SK-N-SH (cell line): ENCODE measurements around the gene KCNF1. TPM values are rescaled to one million over a fixed set of nuclear protein-coding genes. Genes with fewer than 3 reads are reported as not detected.

Experiments
- CTCF ChIA-PET: fragments of 300-600, 350-600 bp; formaldehyde crosslinking; extraction: SDS; loops from one replicate; lab custom pipeline; 2021; lab: Yijun Ruan, JAX
- POLR2A ChIA-PET: fragments of 350-600 bp; sonication (Branson Sonifier 250); formaldehyde crosslinking; extraction: SDS; loops from one replicate; lab custom pipeline; 2020; ENCODE audit warnings: antibody characterized with exemption, inconsistent platforms; lab: Yijun Ruan, JAX
- DNase-seq: peaks from one replicate; pipeline ENCODE4 v3.0.0; 2012
- H2AFZ ChIP-seq: fragments of 200-600 bp; sonication (generic); 2 replicates; pipeline ENCODE4 v1.8.1; 2016; ENCODE audit warnings: antibody characterized with exemption, mild to moderate bottlenecking, low read depth
- H3F3A ChIP-seq: fragments of 200-600 bp; sonication (generic); replicated peaks from 2 replicates; pipeline ENCODE3; 2016; ENCODE audit warnings: antibody characterized with exemption, mild to moderate bottlenecking; ENCODE audit not compliant: insufficient read depth
- H3K27ac ChIP-seq, 2 experiments: fragments of 200-500 bp in 1 of 2; fragments of 200-600 bp in 1 of 2; sonication (Bioruptor generic) in 1 of 2; sonication (generic), shearing (Covaris generic) in 1 of 2; 2 replicates each; pipeline versions ENCODE4 v1.5.1 to v1.6.1; 2014 to 2016; ENCODE audit warnings: low read depth in 2 of 2, inconsistent platforms in 1 of 2, low read length in 1 of 2, mild to moderate bottlenecking in 1 of 2, mixed read lengths in 1 of 2
- H3K27me3 ChIP-seq: fragments of 200-600 bp; sonication (generic), shearing (Covaris generic); 2 replicates; pipeline ENCODE4 v1.6.1; 2016; ENCODE audit warnings: mixed run types; ENCODE audit not compliant: insufficient read depth
- H3K36me3 ChIP-seq, 2 experiments: fragments of 200-500 bp in 1 of 2; fragments of 200-600 bp in 1 of 2; sonication (Bioruptor generic) in 1 of 2; sonication (generic) in 1 of 2; replicated peaks in 1 of 2; 2 replicates each; pipeline versions ENCODE3 to v1.5.1; 2014 to 2016; ENCODE audit warnings: low read length in 1 of 2, mild to moderate bottlenecking in 1 of 2; ENCODE audit not compliant: insufficient read depth in 2 of 2, control insufficient read depth in 1 of 2
- H3K4me1 ChIP-seq, 2 experiments: fragments of 200-500 bp in 1 of 2; fragments of 200-600 bp in 1 of 2; sonication (Bioruptor generic) in 1 of 2; sonication (generic), shearing (Covaris generic) in 1 of 2; 2 replicates each; pipeline versions ENCODE4 v1.5.1 to v1.6.1; 2014 to 2016; ENCODE audit warnings: low read depth in 1 of 2, low read length in 1 of 2, mixed run types in 1 of 2; ENCODE audit not compliant: insufficient read depth in 2 of 2, control insufficient read depth in 1 of 2
- H3K4me2 ChIP-seq: fragments of 200-600 bp; sonication (generic), shearing (Covaris generic); 2 replicates; pipeline ENCODE4 v1.6.1; 2017; ENCODE audit warnings: mixed run types
- H3K4me3 ChIP-seq, 2 experiments: fragments of 200-500 bp in 1 of 2; fragments of 200-600 bp in 1 of 2; sonication (Bioruptor generic) in 1 of 2; sonication (generic), shearing (Covaris generic) in 1 of 2; 2 replicates each; pipeline versions ENCODE4 v1.5.1 to v1.8.1; 2014 to 2016; ENCODE audit warnings: low read depth in 2 of 2, inconsistent platforms in 1 of 2, low read length in 1 of 2, mild to moderate bottlenecking in 1 of 2, mixed read lengths in 1 of 2, moderate library complexity in 1 of 2
- H3K79me2 ChIP-seq: fragments of 200-600 bp; sonication (generic); 2 replicates; pipeline ENCODE4 v1.8.1; 2017; ENCODE audit warnings: mild to moderate bottlenecking; ENCODE audit not compliant: insufficient read depth
- H3K9ac ChIP-seq: fragments of 200-600 bp; sonication (generic); 2 replicates; pipeline ENCODE4 v1.6.1; 2017; ENCODE audit warnings: mixed run types
- H3K9me2 ChIP-seq: fragments of 200-600 bp; sonication (generic); 2 replicates; pipeline ENCODE4 v1.6.1; 2017; ENCODE audit warnings: mixed run types
- H3K9me3 ChIP-seq: fragments of 200-600 bp; sonication (generic); 2 replicates; pipeline ENCODE4 v1.6.1; 2017; ENCODE audit warnings: mixed run types, mild to moderate bottlenecking, moderate library complexity
- H4K20me1 ChIP-seq: fragments of 200-600 bp; sonication (generic); 2 replicates; pipeline ENCODE4 v1.6.1; 2017; ENCODE audit warnings: mild to moderate bottlenecking, mixed run types; ENCODE audit not compliant: insufficient read depth
- FOSL2 ChIP-seq: IDR thresholded peaks from 2 replicates; pipeline ENCODE4 v1.4.0; 2012; ENCODE audit warnings: low read depth, mild to moderate bottlenecking, moderate library complexity, borderline replicate concordance
- FOXJ3 ChIP-seq: sonication (generic); formaldehyde crosslinking; IDR thresholded peaks from 2 replicates; pipeline ENCODE4 v1.5.1; 2020; ENCODE audit warnings: mild to moderate bottlenecking, missing genetic modification reagents
- JUND ChIP-seq: IDR thresholded peaks from 2 replicates; pipeline ENCODE4 v1.4.0; 2012
- MXI1 ChIP-seq: IDR thresholded peaks from 2 replicates; pipeline ENCODE4 v1.6.1; 2012; ENCODE audit warnings: mild to moderate bottlenecking, low read depth, low read length, improper control_type of control experiment
- RCOR1 ChIP-seq: fragments of 150-350 bp; IDR thresholded peaks from 2 replicates; pipeline ENCODE4 v1.6.1; 2017; ENCODE audit warnings: antibody characterized with exemption, low read length
- TEAD4 ChIP-seq: IDR thresholded peaks from 2 replicates; pipeline ENCODE4 v1.4.0; 2012; ENCODE audit warnings: mild to moderate bottlenecking, borderline replicate concordance; ENCODE audit not compliant: insufficient read depth
- WGBS: methylation state at CpG from one replicate; pipeline ENCODE4 v1.1.6; 2017; ENCODE audit warnings: low lambda C conversion rate; 5-methylcytosine and 5-hydroxymethylcytosine counted together
- polyA plus RNA-seq, 3 experiments: library from polyadenylated mRNA; depleted of rRNA; stranded (reverse); fragments of >200 nt; gene quantifications; 2 replicates each; pipeline ENCODE4 v1.2.3, GENCODE V29; 2012

Gene KCNF1
- polyA plus RNA-seq, 1 of the 3 experiments (the other 2 are of a cell fraction), result 0.23 TPM

DNA sequence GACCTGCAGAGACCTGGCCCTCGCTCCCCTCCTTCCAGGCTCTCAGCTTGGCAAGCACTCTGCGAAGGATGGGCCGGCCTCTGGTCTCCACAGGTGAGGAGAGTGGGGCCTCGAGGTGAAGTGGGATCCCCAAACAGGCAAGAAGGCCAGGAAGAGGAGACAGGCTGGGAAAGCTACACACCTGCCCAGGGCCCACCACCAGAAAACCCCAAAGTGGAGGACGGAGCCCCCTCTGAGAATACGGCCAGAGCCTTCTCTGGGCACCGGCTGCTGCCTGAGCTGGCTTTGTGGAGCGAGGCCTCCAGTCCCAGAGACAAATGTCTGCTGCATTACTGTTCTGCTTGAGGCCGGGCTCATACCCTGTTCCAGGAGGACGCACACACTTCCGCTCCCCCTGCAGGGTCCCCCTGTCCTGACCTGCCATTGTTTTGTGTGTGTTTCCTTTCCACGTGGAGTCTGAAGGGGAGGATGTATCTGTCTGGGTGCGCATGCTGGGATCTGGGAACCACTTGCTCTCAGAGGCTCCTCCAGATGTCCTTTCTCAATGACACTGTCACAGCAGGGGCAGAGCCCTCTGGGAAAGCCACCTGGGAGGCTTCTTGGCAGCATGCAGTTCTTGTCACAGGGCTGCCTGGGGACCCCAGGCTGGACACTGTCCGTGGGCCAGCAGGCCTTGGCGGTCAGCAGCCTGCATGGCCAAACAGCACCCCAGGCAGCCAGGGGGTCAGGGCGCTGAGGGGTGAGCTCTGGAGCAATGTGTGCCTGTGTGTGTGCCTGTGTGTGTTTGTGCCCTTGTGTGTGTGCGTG lies 20.8 kb downstream of the KCNF1 start:
- Histone ChIP-seq H3K4me2 (0 out of 2 replicates have a peak overlapping the region, but pooled peaks have one; percentile 20), H3K4me3 (no peak overlapping the region), H4K20me1 (no peaks in the 10 kb centered on the region), H3F3A (peaks cover 4% of the 10 kb centered on the region), H3K4me1 (peaks cover 17 to 37% of the 10 kb centered on the region in 2 experiments; a peak in 3 of 4 replicates), H3K9me2 (no peaks in the 10 kb centered on the region), H3K9me3 (no peaks in the 10 kb centered on the region), H3K27ac (peak overlapping the region in 1 of 2 experiments; percentile 6; a peak in 1 of 4 replicates), H3K27me3 (no peaks in the 10 kb centered on the region), H3K36me3 (no peaks in the 10 kb centered on the region), H3K9ac (no peak overlapping the region), H3K79me2 (no peaks in the 10 kb centered on the region)
- DNase-seq, result peak; percentile 71
- CTCF ChIA-PET, result interaction anchor here (0.6 to 4.3 kb wide), 7 partner anchors 10 to 192 kb away, joined by 3 to 22 read pairs (median 7); partner anchors contain the start of gene KCNF1
- POLR2A ChIA-PET, result no interaction called here
- 92% methylated on average over 15 of the region's 17 CpGs for WGBS
- TF ChIP-seq RCOR1 (peak; percentile 7; the same call in 1 of the 2 replicates), JUND (no peak), MXI1 (peak; percentile 88)
- TF ChIP-seq, all 33 proteins: peak for 2
- no peak overlapping the region for H2AFZ ChIP-seq

DNA sequence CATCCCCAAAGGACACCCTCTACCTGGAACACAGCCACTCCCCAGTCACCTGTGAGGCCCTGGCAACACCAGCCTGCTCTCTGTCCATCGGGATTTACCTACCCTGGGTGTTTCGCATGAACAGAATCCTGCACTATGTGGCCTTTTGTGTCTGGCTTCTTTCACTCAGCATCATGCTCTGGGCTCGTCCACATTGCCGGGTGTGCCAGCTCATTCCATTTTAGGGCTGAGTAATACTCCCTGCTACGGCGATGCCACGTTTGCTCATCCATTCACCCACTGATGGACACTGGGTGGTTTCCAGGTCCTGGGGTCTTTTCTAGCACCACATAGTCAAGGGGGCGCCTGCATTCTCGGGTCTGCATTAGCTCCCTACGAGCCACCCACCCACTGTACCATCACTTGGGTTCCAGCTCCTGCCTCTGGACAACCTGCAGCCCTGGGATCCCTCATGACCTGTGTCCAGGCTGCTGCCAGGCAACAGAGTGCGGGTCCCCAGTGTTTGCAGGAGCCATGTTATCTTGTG lies 22.0 kb downstream of the KCNF1 start:
- Histone ChIP-seq H3K4me1 (peaks cover 17 to 37% of the 10 kb centered on the region in 2 experiments; a peak in 3 of 4 replicates), H3K4me3 (no peak overlapping the region), H3K27ac (no peak overlapping the region), H3K9me2 (no peaks in the 10 kb centered on the region), H3K4me2 (no peak overlapping the region), H4K20me1 (no peaks in the 10 kb centered on the region), H3K9ac (no peak overlapping the region), H3F3A (peaks cover 4% of the 10 kb centered on the region), H3K9me3 (no peaks in the 10 kb centered on the region), H3K36me3 (no peaks in the 10 kb centered on the region), H3K27me3 (no peaks in the 10 kb centered on the region), H2AFZ (no peak overlapping the region), H3K79me2 (no peaks in the 10 kb centered on the region)
- 79% methylated on average over 10 of the region's 11 CpGs for WGBS
- ChIA-PET CTCF (interaction anchor here (1.5 to 4.0 kb wide), 3 partner anchors 22 to 190 kb away, joined by 7 to 16 read pairs (median 10); partner anchors contain the start of gene KCNF1), POLR2A (no interaction called here)
- DNase-seq, result no peak
- 0 out of 2 replicates have a peak, but pooled peaks have one; percentile 8 for TF ChIP-seq FOSL2
- no peak for TF ChIP-seq TEAD4

GRCh38 chr2:10934308-10934978 lies 22.7 kb downstream of the KCNF1 start:
- POLR2A ChIA-PET, result no interaction called here

More at GRCh38 chr2:10934308-10934978, 22.7 kb downstream of the KCNF1 start:
- Histone ChIP-seq H3K27me3 (no peaks in the 10 kb centered on the region), H3K79me2 (no peaks in the 10 kb centered on the region), H2AFZ (no peak overlapping the region), H3K4me2 (no peak overlapping the region), H3K4me1 (peaks cover 17 to 37% of the 10 kb centered on the region in 2 experiments; a peak in 3 of 4 replicates), H3K9ac (no peak overlapping the region), H3K9me2 (no peaks in the 10 kb centered on the region), H3F3A (peaks cover 4% of the 10 kb centered on the region), H3K9me3 (no peaks in the 10 kb centered on the region), H3K36me3 (no peaks in the 10 kb centered on the region), H3K27ac (no peak overlapping the region), H4K20me1 (no peaks in the 10 kb centered on the region), H3K4me3 (no peak overlapping the region)
- WGBS, result 94% methylated on average over 5 of the region's 7 CpGs
- CTCF ChIA-PET, result interaction anchor here (0.7 to 2.3 kb wide), 6 partner anchors 14 to 189 kb away, joined by 3 to 10 read pairs (median 4); partner anchors contain the start of gene KCNF1
- peak; percentile 55 for DNase-seq
- peak; percentile 45; the same call in 1 of the 2 replicates for TF ChIP-seq FOXJ3 (CRISPR knock-in tag)
- no peak for TF ChIP-seq JUND
